SJSA1 (cell line): ENCODE results near the gene ARMC6. TPM values are rescaled to one million over a fixed set of nuclear protein-coding genes. Genes with fewer than 3 reads are reported as not detected.

Experiments
- DNase-seq, 2 experiments: peaks; one replicate each; pipeline ENCODE4 v3.0.0-alpha.2; 2015 to 2020; ENCODE audit warnings: low spot score in 2 of 2, low read depth in 1 of 2
- H3K27ac ChIP-seq: fragments of 250-450 bp; sonication (Bioruptor Pico); 2 replicates; pipeline ENCODE4 v1.5.1; 2020; ENCODE audit warnings: mild to moderate bottlenecking, moderate library complexity
- H3K27me3 ChIP-seq: fragments of 250-450 bp; sonication (Bioruptor Pico); replicated peaks from 2 replicates; pipeline ENCODE4 v1.5.1; 2020; ENCODE audit warnings: mild to moderate bottlenecking, moderate library complexity
- H3K36me3 ChIP-seq: fragments of 250-450 bp; sonication (Bioruptor Pico); 2 replicates; pipeline ENCODE4 v1.5.1; 2020; ENCODE audit warnings: mild to moderate bottlenecking
- H3K4me1 ChIP-seq: fragments of 250-450 bp; sonication (Bioruptor Pico); replicated peaks from 2 replicates; pipeline ENCODE4 v1.6.1; 2021; ENCODE audit warnings: mild to moderate bottlenecking
- H3K4me3 ChIP-seq: fragments of 250-450 bp; sonication (Bioruptor Pico); 2 replicates; pipeline ENCODE4 v1.5.1; 2020; ENCODE audit warnings: mild to moderate bottlenecking
- H3K9me3 ChIP-seq: fragments of 250-450 bp; sonication (Bioruptor Pico); replicated peaks from 2 replicates; pipeline ENCODE4 v1.5.1; 2020; ENCODE audit warnings: mild to moderate bottlenecking
- total RNA-seq: library from RNA; depleted of rRNA; stranded (reverse); fragments of >200 nt; shearing (Covaris generic); gene quantifications from 2 replicates; pipeline ENCODE4 v1.2.3, GENCODE V29; 2014

The ARMC6 gene
- total RNA-seq, 1 experiment from 2014 or later, result 54.9 TPM

- peak; percentile 99 to 100 for DNase-seq
- peak within 1 kb of the TSS; percentile 59 for H3K4me3 ChIP-seq
- no peak within 1 kb of the TSS for H3K27ac ChIP-seq
- peaks cover under 1% of the 10 kb centered on the region; the same call in 1 of the 2 replicates for H3K36me3 ChIP-seq
- H3K4me1 ChIP-seq, result peaks cover 16% of the 10 kb centered on the region
- H3K9me3 ChIP-seq, result no peaks in the 10 kb centered on the region
- no peaks in the 10 kb centered on the region for H3K27me3 ChIP-seq
Measured at GRCh38 chr19:19063183-19064097, 30.0 kb downstream of the ARMC6 start, which contains the start of gene SLC25A42. Gene SLC25A42, plus strand, starts transcription at chr19:19063994. Its CDS starts 32,131 bp downstream, at chr19:19096125.

- Histone ChIP-seq H3K4me3 (peak overlapping the region; percentile 59), H3K27ac (no peak overlapping the region), H3K4me1 (peaks cover 16% of the 10 kb centered on the region), H3K27me3 (no peaks in the 10 kb centered on the region), H3K36me3 (no peaks in the 10 kb centered on the region; the same call in 1 of the 2 replicates), H3K9me3 (no peaks in the 10 kb centered on the region)
- DNase-seq, result no peak
Measured at GRCh38 chr19:19064098-19064722, 30.8 kb downstream of the ARMC6 start.

GRCh38 chr19:19064811-19065745, 31.7 kb downstream of the ARMC6 start:
- H3K27ac ChIP-seq, result no peak overlapping the region
- peaks cover 16% of the 10 kb centered on the region for H3K4me1 ChIP-seq
- peak overlapping the region; percentile 59 for H3K4me3 ChIP-seq
- DNase-seq, result no peak
- H3K9me3 ChIP-seq, result no peaks in the 10 kb centered on the region
- H3K36me3 ChIP-seq, result no peaks in the 10 kb centered on the region
- no peaks in the 10 kb centered on the region for H3K27me3 ChIP-seq

GRCh38 chr19:19067276-19068072, 34.1 kb downstream of the ARMC6 start:
- no peak for DNase-seq

GRCh38 chr19:19068659-19069654, 35.6 kb downstream of the ARMC6 start:
- DNase-seq, result no peak
- Histone ChIP-seq H3K27me3 (no peaks in the 10 kb centered on the region), H3K4me3 (no peak overlapping the region), H3K27ac (no peak overlapping the region), H3K4me1 (peaks cover 11% of the 10 kb centered on the region), H3K9me3 (no peaks in the 10 kb centered on the region), H3K36me3 (no peaks in the 10 kb centered on the region)

More at GRCh38 chr19:19067276-19068072, 34.1 kb downstream of the ARMC6 start:
- Histone ChIP-seq H3K4me3 (no peak overlapping the region), H3K27me3 (no peaks in the 10 kb centered on the region), H3K36me3 (no peaks in the 10 kb centered on the region), H3K27ac (no peak overlapping the region), H3K9me3 (no peaks in the 10 kb centered on the region), H3K4me1 (peaks cover 16% of the 10 kb centered on the region)

GRCh38 chr19:19071897-19072296, 38.5 kb downstream of the ARMC6 start:
- H3K9me3 ChIP-seq, result no peaks in the 10 kb centered on the region
- no peaks in the 10 kb centered on the region for H3K4me1 ChIP-seq
- H3K36me3 ChIP-seq, result no peaks in the 10 kb centered on the region
- DNase-seq, result no peak
- H3K4me3 ChIP-seq, result no peak overlapping the region
- no peak overlapping the region for H3K27ac ChIP-seq
- H3K27me3 ChIP-seq, result no peaks in the 10 kb centered on the region

GRCh38 chr19:19074196-19074882, 40.9 kb downstream of the ARMC6 start:
- H3K27me3 ChIP-seq, result no peaks in the 10 kb centered on the region
- H3K4me1 ChIP-seq, result no peaks in the 10 kb centered on the region
- no peak overlapping the region for H3K27ac ChIP-seq
- H3K9me3 ChIP-seq, result no peaks in the 10 kb centered on the region
- H3K4me3 ChIP-seq, result no peak overlapping the region
- no peaks in the 10 kb centered on the region for H3K36me3 ChIP-seq
- DNase-seq, result no peak

GRCh38 chr19:19075126-19075525, 41.7 kb downstream of the ARMC6 start:
- no peak for DNase-seq
- H3K9me3 ChIP-seq, result no peaks in the 10 kb centered on the region
- no peaks in the 10 kb centered on the region for H3K27me3 ChIP-seq
- no peak overlapping the region for H3K4me3 ChIP-seq
- no peaks in the 10 kb centered on the region for H3K36me3 ChIP-seq
- no peak overlapping the region for H3K27ac ChIP-seq
- H3K4me1 ChIP-seq, result no peaks in the 10 kb centered on the region

GRCh38 chr19:19076476-19076875, 43.1 kb downstream of the ARMC6 start:
- no peak for DNase-seq
- no peaks in the 10 kb centered on the region for H3K27me3 ChIP-seq
- H3K27ac ChIP-seq, result no peak overlapping the region
- H3K4me1 ChIP-seq, result no peaks in the 10 kb centered on the region
- H3K36me3 ChIP-seq, result no peaks in the 10 kb centered on the region
- no peak overlapping the region for H3K4me3 ChIP-seq
- H3K9me3 ChIP-seq, result no peaks in the 10 kb centered on the region

GRCh38 chr19:19077103-19077502, 43.7 kb downstream of the ARMC6 start:
- Histone ChIP-seq H3K27me3 (no peaks in the 10 kb centered on the region), H3K27ac (no peak overlapping the region), H3K9me3 (no peaks in the 10 kb centered on the region), H3K4me1 (no peaks in the 10 kb centered on the region), H3K36me3 (no peaks in the 10 kb centered on the region), H3K4me3 (no peak overlapping the region)
- no peak for DNase-seq

GRCh38 chr19:19078801-19079200, 45.4 kb downstream of the ARMC6 start:
- Histone ChIP-seq H3K27ac (no peak overlapping the region), H3K27me3 (no peaks in the 10 kb centered on the region), H3K36me3 (no peaks in the 10 kb centered on the region), H3K4me3 (no peak overlapping the region), H3K4me1 (no peaks in the 10 kb centered on the region), H3K9me3 (no peaks in the 10 kb centered on the region)
- DNase-seq, result no peak
